CD4-positive, alpha-beta T cell treated with Interleukin-4 for 1 hour (primary cell): ENCODE measurements around the gene ZNF488.
"Not testable (repeated sequence)": the region's sequence is repeated elsewhere in the genome, so short reads cannot be mapped to it uniquely, and the experiment has no call there.

Experiments
- DNase-seq, 2 donors: peaks; one replicate each; pipeline ENCODE4 v3.0.0-alpha.2; 2020 to 2022

ZNF488 gene

GRCh38 chr10:47409171-47409865, 25.2 kb upstream of the ZNF488 start:
- no peak for DNase-seq

GRCh38 chr10:47408606-47409005, 24.5 kb upstream of the ZNF488 start:
- no peak for DNase-seq

- no peak for DNase-seq
Measured at GRCh38 chr10:47406870-47407691, 23.0 kb upstream of the ZNF488 start.

- no peak for DNase-seq
Measured at GRCh38 chr10:47406548-47406869, 22.4 kb upstream of the ZNF488 start.

GRCh38 chr10:47405857-47406547, 21.9 kb upstream of the ZNF488 start:
- DNase-seq, result no peak

GRCh38 chr10:47404937-47405336, 20.8 kb upstream of the ZNF488 start:
- no peak for DNase-seq

GRCh38 chr10:47404446-47404845, 20.4 kb upstream of the ZNF488 start:
- no peak for DNase-seq

GRCh38 chr10:47403446-47404318, 19.6 kb upstream of the ZNF488 start:
- no peak for DNase-seq

- no peak for DNase-seq
Measured at GRCh38 chr10:47402641-47403301, 18.7 kb upstream of the ZNF488 start.

- DNase-seq, result no peak
Measured at GRCh38 chr10:47401874-47402640, 18.0 kb upstream of the ZNF488 start.

- no peak for DNase-seq
Measured at GRCh38 chr10:47401210-47401609, 17.1 kb upstream of the ZNF488 start.

GRCh38 chr10:47400786-47401185, 16.7 kb upstream of the ZNF488 start:
- DNase-seq, result no peak

- DNase-seq, result no peak
Measured at GRCh38 chr10:47400251-47400650, 16.2 kb upstream of the ZNF488 start.

- no peak for DNase-seq
Measured at GRCh38 chr10:47397256-47397655, 13.2 kb upstream of the ZNF488 start.

GRCh38 chr10:47396311-47396717, 12.2 kb upstream of the ZNF488 start:
- DNase-seq, result no peak

GRCh38 chr10:47389619-47390018, 5.5 kb upstream of the ZNF488 start:
- DNase-seq, result no peak

GRCh38 chr10:47388879-47389278, 4.8 kb upstream of the ZNF488 start:
- DNase-seq, result no peak

- not testable (repeated sequence) for DNase-seq
Measured at GRCh38 chr10:47386104-47386503, 2.0 kb upstream of the ZNF488 start.

- no peak for DNase-seq
Measured at GRCh38 chr10:47383261-47384147, 589 bp downstream of the ZNF488 start.
